ENCODE data around the gene PRORP.
"Not testable (repeated sequence)": the region's sequence is repeated elsewhere in the genome, so short reads cannot be mapped to it uniquely, and the experiment has no call there.

The PRORP gene

GRCh38 chr14:35140718-35141581 is 18.6 kb downstream of the PRORP start:
- DNase-seq = no peak

- no peak for DNase-seq
These were observed 21.7 kb downstream of the PRORP start for GRCh38 chr14:35144029-35144428.

GRCh38 chr14:35146711-35147149 is 24.4 kb downstream of the PRORP start:
- DNase-seq = no peak

GRCh38 chr14:35147186-35147585 is 24.8 kb downstream of the PRORP start:
- no peak for DNase-seq

- no peak for DNase-seq
These were observed 25.4 kb downstream of the PRORP start for GRCh38 chr14:35147711-35148110.

- no peak for DNase-seq
These were observed 26.9 kb downstream of the PRORP start for GRCh38 chr14:35149239-35149638.

GRCh38 chr14:35152531-35152930 is 30.2 kb downstream of the PRORP start:
- not testable (repeated sequence) for DNase-seq

- DNase-seq = no peak
These were observed 31.7 kb downstream of the PRORP start for GRCh38 chr14:35154016-35154415.

- no peak for DNase-seq
These were observed 33.6 kb downstream of the PRORP start for GRCh38 chr14:35155962-35156361.

- no peak for DNase-seq
These were observed 36.1 kb downstream of the PRORP start for GRCh38 chr14:35158491-35158890.

- no peak for DNase-seq
These were observed 36.8 kb downstream of the PRORP start for GRCh38 chr14:35158951-35159653.

- no peak for DNase-seq
These were observed 37.5 kb downstream of the PRORP start for GRCh38 chr14:35159742-35160409.

- peak; percentile 13 for DNase-seq
These were observed 38.9 kb downstream of the PRORP start for GRCh38 chr14:35161231-35161630.

GRCh38 chr14:35163384-35163783 is 41.0 kb downstream of the PRORP start:
- no peak for DNase-seq

- no peak for DNase-seq
These were observed 42.5 kb downstream of the PRORP start for GRCh38 chr14:35164849-35165248.

- DNase-seq = no peak
These were observed 45.1 kb downstream of the PRORP start for GRCh38 chr14:35167496-35167895.

Data from activated gamma-delta T cell treated with Interleukin-2 at 50 U/mL for 16 hours (primary cell).